HG02981 (cell line): ENCODE measurements around the gene PIK3AP1.
"Not testable (repeated sequence)": the region's sequence is repeated elsewhere in the genome, so short reads cannot be mapped to it uniquely, and the experiment has no call there.

ENCODE experiments used
- ATAC-seq: cut with Tn5 transposase; IDR thresholded peaks from one replicate; pipeline ENCODE4 v1.9.1; 2021; ENCODE audit warnings: mild to moderate bottlenecking, moderate library complexity; ENCODE audit not compliant: unreplicated experiment

PIK3AP1 gene

GRCh38 chr10:96737307-96737902 lies 17.1 kb upstream of the PIK3AP1 start:
- not testable (repeated sequence) for ATAC-seq

GRCh38 chr10:96724621-96725020 lies 4.3 kb upstream of the PIK3AP1 start:
- no peak for ATAC-seq

GRCh38 chr10:96721207-96721572 lies 876 bp upstream of the PIK3AP1 start:
- ATAC-seq: no peak

- peak; percentile 51 for ATAC-seq
Observed at GRCh38 chr10:96719850-96720421, 378 bp downstream of the PIK3AP1 start.

- no peak for ATAC-seq
Observed at GRCh38 chr10:96719200-96719599, 1.1 kb downstream of the PIK3AP1 start.

GRCh38 chr10:96718304-96718990 lies 1.9 kb downstream of the PIK3AP1 start:
- ATAC-seq: no peak

- ATAC-seq: no peak
Observed at GRCh38 chr10:96716390-96716789, 3.9 kb downstream of the PIK3AP1 start.

GRCh38 chr10:96714746-96715255 lies 5.5 kb downstream of the PIK3AP1 start:
- no peak for ATAC-seq

GRCh38 chr10:96714031-96714590 lies 6.2 kb downstream of the PIK3AP1 start:
- no peak for ATAC-seq

GRCh38 chr10:96712662-96713271 lies 7.5 kb downstream of the PIK3AP1 start:
- no peak for ATAC-seq

- no peak for ATAC-seq
Observed at GRCh38 chr10:96711048-96711728, 9.1 kb downstream of the PIK3AP1 start.

GRCh38 chr10:96709525-96709924 lies 10.8 kb downstream of the PIK3AP1 start:
- no peak for ATAC-seq

GRCh38 chr10:96708996-96709395 lies 11.3 kb downstream of the PIK3AP1 start:
- no peak for ATAC-seq

- no peak for ATAC-seq
Observed at GRCh38 chr10:96708456-96708855, 11.9 kb downstream of the PIK3AP1 start.

- no peak for ATAC-seq
Observed at GRCh38 chr10:96706331-96706853, 13.9 kb downstream of the PIK3AP1 start.

- ATAC-seq: no peak
Observed at GRCh38 chr10:96705134-96705533, 15.2 kb downstream of the PIK3AP1 start.

- ATAC-seq: no peak
Observed at GRCh38 chr10:96704563-96704962, 15.8 kb downstream of the PIK3AP1 start.

GRCh38 chr10:96703358-96703757 lies 17.0 kb downstream of the PIK3AP1 start:
- no peak for ATAC-seq

- no peak for ATAC-seq
Observed at GRCh38 chr10:96701265-96701664, 19.0 kb downstream of the PIK3AP1 start.

GRCh38 chr10:96700374-96701099 lies 19.8 kb downstream of the PIK3AP1 start:
- peak; percentile 90 for ATAC-seq
